Stimulated activated naive B cell treated with anti-CD40 and anti-IgM and Interleukin-4, amounts not matched to agents 10 μg/mL and 1 μg/mL and 100 μg/mL, for 72 hours (primary cell): Measurements from ENCODE around the gene ING3.
"Not testable (repeated sequence)": the region's sequence is repeated elsewhere in the genome, so short reads cannot be mapped to it uniquely, and the experiment has no call there.

Experiments
- ATAC-seq, 2 donors: fragments of 150-1000 bp; cut with Tn5 transposase; replicated peaks; 2 replicates each; pipeline ENCODE4 v1.10.0; 2021; ENCODE audit warnings: moderate library complexity in 1 of 2
- DNase-seq: peaks from one replicate; pipeline ENCODE4 v3.0.0; 2021
- H3K27ac Mint-ChIP-seq: one replicate; pipeline ENCODE4 v1.8.0; 2022; ENCODE audit warnings: mild to moderate bottlenecking, mixed read lengths
- H3K27me3 Mint-ChIP-seq, 2 donors: one replicate each; pipeline ENCODE4 v1.8.0; 2022; ENCODE audit warnings: mixed read lengths in 2 of 2
- H3K36me3 Mint-ChIP-seq, 2 donors: one replicate each; pipeline ENCODE4 v1.8.0; 2022; ENCODE audit warnings: mixed read lengths in 2 of 2, mild to moderate bottlenecking in 1 of 2
- H3K4me1 Mint-ChIP-seq, 2 donors: one replicate each; pipeline ENCODE4 v1.8.0; 2022; ENCODE audit warnings: mixed read lengths in 2 of 2, mild to moderate bottlenecking in 1 of 2
- H3K4me3 Mint-ChIP-seq, 2 donors: one replicate each; pipeline ENCODE4 v1.8.0; 2022; ENCODE audit warnings: mild to moderate bottlenecking in 2 of 2, mixed read lengths in 2 of 2, moderate library complexity in 1 of 2
- H3K9me3 Mint-ChIP-seq, 2 donors: one replicate each; pipeline ENCODE4 v1.8.0; 2022; ENCODE audit warnings: mixed read lengths in 2 of 2, mild to moderate bottlenecking in 1 of 2

Gene ING3

DNA sequence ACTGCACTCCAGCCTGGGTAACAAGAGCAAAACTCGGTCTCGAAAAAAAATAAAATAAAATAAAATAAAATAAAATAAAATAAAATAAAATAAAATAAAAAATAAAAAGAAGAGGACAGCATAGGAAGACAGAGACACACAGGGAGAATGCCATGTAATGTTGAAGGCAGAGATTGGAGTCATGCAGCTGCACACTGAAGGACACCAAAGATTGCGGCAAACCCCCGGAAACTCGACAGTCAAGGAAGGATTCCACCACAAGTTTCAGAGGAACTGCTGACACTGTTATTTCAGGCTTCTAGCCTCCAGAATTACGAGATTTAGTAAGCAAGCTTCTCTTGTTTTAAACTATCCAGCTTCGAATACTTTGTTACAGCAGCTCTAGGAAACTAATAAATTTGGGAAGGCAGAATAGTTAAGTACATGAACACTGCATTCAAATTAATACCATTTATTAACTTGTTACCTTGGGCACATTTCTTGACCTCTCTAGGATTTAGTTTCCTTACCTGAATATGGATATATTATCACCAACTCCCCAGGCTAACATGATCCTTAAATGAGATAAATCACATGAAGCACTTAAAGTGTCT, 47.4 kb downstream of the ING3 start:
- peak; percentile 31 to 39 for ATAC-seq
- H3K36me3 Mint-ChIP-seq, result no peaks in the 10 kb centered on the region
- H3K4me1 Mint-ChIP-seq, result peaks cover 18 to 28% of the 10 kb centered on the region in 2 donors
- no peaks in the 10 kb centered on the region for H3K9me3 Mint-ChIP-seq
- no peak overlapping the region for H3K27ac Mint-ChIP-seq
- peaks cover 0 to 6% of the 10 kb centered on the region in 2 donors for H3K27me3 Mint-ChIP-seq
- no peak for DNase-seq
- no peak overlapping the region for H3K4me3 Mint-ChIP-seq

GRCh38 chr7:120998520-120998919, 47.9 kb downstream of the ING3 start:
- H3K27me3 Mint-ChIP-seq, result peaks cover 3 to 6% of the 10 kb centered on the region in 2 donors
- peaks cover 18 to 28% of the 10 kb centered on the region in 2 donors for H3K4me1 Mint-ChIP-seq
- no peaks in the 10 kb centered on the region for H3K9me3 Mint-ChIP-seq
- no peak overlapping the region for H3K4me3 Mint-ChIP-seq
- DNase-seq (no peak), ATAC-seq (no peak)
- no peak overlapping the region for H3K27ac Mint-ChIP-seq
- H3K36me3 Mint-ChIP-seq, result no peaks in the 10 kb centered on the region

DNA sequence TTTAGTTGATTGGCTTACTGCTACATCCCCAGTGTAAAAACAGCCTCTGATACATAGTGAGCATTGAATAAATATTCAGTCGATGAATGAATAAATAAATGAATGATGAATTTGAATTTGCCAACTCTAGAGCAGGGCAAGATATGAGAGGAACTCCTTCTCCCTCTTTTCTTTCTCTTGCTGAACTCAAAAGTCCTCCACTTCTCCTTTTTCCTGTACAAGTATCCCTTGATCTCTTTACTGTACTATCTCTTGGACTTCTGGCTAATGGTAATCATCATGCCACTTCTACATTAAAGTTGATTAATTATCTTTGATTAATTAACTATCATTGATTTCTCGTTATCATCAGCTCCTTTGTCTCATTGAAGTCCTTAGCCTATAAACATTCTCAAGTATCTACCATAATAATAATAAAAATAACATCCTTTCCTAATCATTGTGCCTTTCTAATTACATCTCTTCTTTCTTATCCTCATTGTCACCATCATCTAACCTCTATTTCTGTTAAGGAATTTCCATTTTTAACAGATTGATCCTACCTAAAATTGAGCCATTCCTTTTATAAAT, 48.5 kb downstream of the ING3 start:
- no peak for ATAC-seq
- Mint-ChIP-seq H3K4me3 (no peak overlapping the region), H3K27me3 (peaks cover 5 to 6% of the 10 kb centered on the region in 2 donors), H3K27ac (no peak overlapping the region), H3K4me1 (peaks cover 18 to 28% of the 10 kb centered on the region in 2 donors), H3K9me3 (no peaks in the 10 kb centered on the region), H3K36me3 (no peaks in the 10 kb centered on the region)
- DNase-seq, result no peak

GRCh38 chr7:121000081-121000983, 49.8 kb downstream of the ING3 start:
- Mint-ChIP-seq H3K9me3 (no peaks in the 10 kb centered on the region), H3K4me3 (no peak overlapping the region), H3K36me3 (no peaks in the 10 kb centered on the region), H3K27ac (no peak overlapping the region), H3K27me3 (peaks cover 6 to 9% of the 10 kb centered on the region in 2 donors), H3K4me1 (peaks cover 13 to 21% of the 10 kb centered on the region in 2 donors)
- DNase-seq (no peak), ATAC-seq (peak; percentile 48 to 49)

GRCh38 chr7:121001234-121001906, 50.8 kb downstream of the ING3 start:
- Mint-ChIP-seq H3K27me3 (peaks cover 0 to 9% of the 10 kb centered on the region in 2 donors), H3K27ac (no peak overlapping the region), H3K36me3 (no peaks in the 10 kb centered on the region), H3K4me1 (peaks cover 5 to 11% of the 10 kb centered on the region in 2 donors), H3K9me3 (no peaks in the 10 kb centered on the region), H3K4me3 (no peak overlapping the region)
- ATAC-seq, result no peak
- no peak for DNase-seq

DNA sequence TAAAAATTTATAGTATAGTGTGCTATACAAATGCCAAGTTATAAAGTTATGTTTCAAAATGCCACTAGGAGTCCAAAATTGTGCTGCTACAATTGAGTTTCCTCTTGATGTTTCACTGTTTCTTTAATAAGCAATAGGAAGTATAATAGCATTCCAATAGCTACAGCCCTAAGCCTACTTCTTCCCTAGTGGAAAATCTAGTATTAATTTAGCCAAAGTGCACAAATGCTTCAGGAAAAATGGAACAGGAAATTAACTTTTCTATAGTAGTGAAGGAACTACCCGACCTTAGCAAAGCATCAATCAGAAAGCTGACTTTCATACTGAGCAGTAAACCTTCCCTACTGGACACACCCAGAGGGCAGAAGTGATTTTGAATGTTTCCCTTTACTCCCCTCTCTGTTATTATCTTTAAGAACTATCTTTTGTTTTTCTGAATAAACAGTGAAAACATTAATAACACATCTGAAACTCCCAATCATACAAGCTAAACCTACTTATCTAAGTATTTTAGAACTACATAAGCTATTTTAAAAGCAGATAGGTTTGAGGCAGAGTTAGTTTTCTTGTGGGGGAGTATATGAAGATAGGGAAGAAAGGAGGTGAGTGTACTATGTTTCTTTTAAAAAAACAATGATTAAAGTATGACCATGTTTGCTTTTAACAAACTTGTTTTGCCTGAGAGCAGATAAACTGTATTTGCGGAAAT, 51.6 kb downstream of the ING3 start:
- Mint-ChIP-seq H3K27me3 (peaks cover 0 to 9% of the 10 kb centered on the region in 2 donors), H3K4me1 (peaks cover 0 to 2% of the 10 kb centered on the region in 2 donors), H3K36me3 (no peaks in the 10 kb centered on the region), H3K27ac (no peak overlapping the region), H3K4me3 (no peak overlapping the region), H3K9me3 (no peaks in the 10 kb centered on the region)
- DNase-seq (no peak), ATAC-seq (no peak)

DNA sequence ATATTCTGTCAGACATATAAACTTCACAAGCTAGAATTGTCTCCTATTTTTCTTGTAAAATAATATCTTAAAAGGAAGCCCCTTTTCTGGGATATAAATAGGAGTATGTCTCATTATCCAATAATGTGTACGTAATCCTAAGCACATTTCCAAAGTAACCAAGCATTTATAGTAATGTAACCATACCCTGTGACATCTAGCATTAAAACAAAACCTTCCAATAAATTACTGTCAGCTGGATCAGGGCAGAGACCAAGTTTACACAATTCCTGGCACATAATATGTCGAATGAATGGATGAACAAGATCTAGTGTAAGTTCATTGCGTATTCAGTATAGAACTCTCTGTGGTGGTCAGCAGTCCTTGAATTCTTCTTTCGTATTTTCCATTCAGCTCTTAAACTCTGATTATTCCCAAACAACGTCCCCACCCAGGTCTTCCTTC, 52.2 kb downstream of the ING3 start:
- no peaks in the 10 kb centered on the region for H3K9me3 Mint-ChIP-seq
- ATAC-seq (no peak), DNase-seq (no peak)
- no peaks in the 10 kb centered on the region for H3K4me1 Mint-ChIP-seq
- no peak overlapping the region for H3K27ac Mint-ChIP-seq
- peaks cover 0 to 9% of the 10 kb centered on the region in 2 donors for H3K27me3 Mint-ChIP-seq
- H3K4me3 Mint-ChIP-seq, result no peak overlapping the region
- no peaks in the 10 kb centered on the region for H3K36me3 Mint-ChIP-seq

DNA sequence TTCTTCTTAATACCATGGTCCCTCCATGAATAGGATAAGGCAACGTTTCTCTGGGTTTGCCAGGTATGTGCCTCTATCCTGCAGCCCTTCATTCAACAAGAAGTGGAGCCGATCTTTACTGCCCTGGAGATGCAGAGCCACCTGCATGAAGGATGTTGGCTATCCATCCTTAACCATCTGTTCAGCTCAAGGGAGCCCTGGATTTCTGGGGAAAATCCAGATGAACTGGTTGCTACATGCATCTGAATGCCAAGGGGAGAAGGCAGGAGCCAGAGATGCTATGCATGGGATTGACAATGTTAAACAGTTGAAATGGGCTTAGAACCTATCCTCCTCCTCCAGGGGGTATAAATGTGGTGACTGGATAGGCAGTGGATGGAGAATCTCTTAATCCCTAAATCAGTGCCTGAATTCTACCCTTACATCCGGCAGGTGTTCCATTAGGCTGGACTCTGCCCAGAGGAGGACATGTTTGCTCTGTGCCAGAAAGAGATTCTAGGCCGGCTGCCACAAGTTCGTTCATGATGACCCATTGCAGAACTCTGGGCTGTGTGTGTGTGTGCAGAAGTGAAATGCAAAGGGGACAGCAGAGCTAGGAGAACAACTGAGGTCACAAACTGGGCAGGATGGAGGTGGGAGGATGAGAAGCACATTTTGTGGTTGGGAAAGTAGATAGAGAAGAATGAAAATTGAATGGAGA, 53.6 kb downstream of the ING3 start:
- ATAC-seq (no peak), DNase-seq (no peak)
- Mint-ChIP-seq H3K27ac (no peak overlapping the region), H3K4me1 (no peaks in the 10 kb centered on the region), H3K4me3 (no peak overlapping the region), H3K9me3 (no peaks in the 10 kb centered on the region), H3K27me3 (peaks cover 0 to 9% of the 10 kb centered on the region in 2 donors), H3K36me3 (no peaks in the 10 kb centered on the region)

GRCh38 chr7:121005058-121005457, 54.5 kb downstream of the ING3 start:
- not testable (repeated sequence) for H3K4me3 Mint-ChIP-seq, H3K36me3 Mint-ChIP-seq, ATAC-seq, H3K27ac Mint-ChIP-seq, H3K9me3 Mint-ChIP-seq, H3K4me1 Mint-ChIP-seq, DNase-seq, H3K27me3 Mint-ChIP-seq

DNA sequence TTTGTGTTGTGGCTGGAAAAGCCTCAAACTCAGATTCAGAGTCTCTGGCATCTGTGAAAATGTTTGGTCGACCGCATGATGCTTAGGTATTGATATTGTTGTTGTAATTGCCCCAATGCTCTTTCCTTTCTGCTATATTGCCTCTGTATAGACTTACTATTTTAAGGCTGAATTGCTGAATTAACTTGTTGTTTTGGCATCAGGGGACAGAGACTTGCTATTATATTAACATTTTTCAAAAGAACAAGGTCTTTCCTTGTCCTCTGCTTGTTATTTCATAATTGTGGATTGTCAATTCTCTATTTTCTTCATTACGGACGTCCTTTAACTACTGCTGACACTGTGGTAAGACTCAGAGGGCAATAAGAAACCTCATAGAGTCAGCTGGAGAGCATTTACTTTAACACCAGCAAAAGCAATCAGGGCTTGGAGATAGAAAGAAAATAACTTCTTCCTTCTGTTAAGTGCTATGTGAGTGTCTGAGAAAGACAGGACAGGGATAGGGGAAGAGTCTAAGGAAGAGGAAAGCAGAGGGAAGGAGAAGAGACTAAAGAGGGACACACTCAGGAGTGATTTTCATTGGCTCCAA, 55.5 kb downstream of the ING3 start:
- DNase-seq, result no peak
- ATAC-seq, result no peak
- Mint-ChIP-seq H3K4me3 (no peak overlapping the region), H3K27ac (no peak overlapping the region), H3K27me3 (peaks cover 0 to 9% of the 10 kb centered on the region in 2 donors), H3K9me3 (no peaks in the 10 kb centered on the region), H3K36me3 (no peaks in the 10 kb centered on the region), H3K4me1 (no peaks in the 10 kb centered on the region)

DNA sequence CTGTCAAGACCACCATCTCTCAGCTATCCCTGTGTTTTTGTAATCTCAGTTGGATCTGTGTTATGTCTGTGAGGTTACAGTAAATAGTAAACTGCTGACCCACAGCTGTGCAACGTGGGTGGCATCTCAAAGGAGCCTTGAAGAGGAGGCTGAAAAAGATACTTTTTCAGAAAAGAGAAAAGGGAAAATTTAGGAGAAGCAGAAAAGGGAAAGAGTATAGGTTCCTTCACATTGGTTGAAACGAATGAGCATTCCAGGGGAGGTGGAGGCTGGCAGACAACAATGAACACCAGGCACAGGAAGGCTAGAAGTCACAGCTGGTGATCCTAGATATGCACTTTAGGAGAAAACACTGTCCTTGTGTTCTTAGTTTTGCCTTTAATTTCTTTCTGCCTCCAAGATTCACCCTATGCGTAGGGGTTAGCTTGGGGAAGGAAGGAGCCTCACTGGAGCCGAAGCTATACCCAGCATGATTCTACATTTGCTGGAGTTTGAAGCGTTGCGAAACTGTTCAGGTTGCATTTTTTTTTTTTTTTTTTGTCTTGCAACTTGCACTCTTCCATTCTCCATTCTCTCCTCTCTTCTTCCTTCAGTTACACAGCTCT, 56.2 kb downstream of the ING3 start:
- Mint-ChIP-seq H3K4me3 (no peak overlapping the region), H3K4me1 (no peaks in the 10 kb centered on the region), H3K27ac (no peak overlapping the region), H3K9me3 (no peaks in the 10 kb centered on the region), H3K27me3 (peaks cover 0 to 9% of the 10 kb centered on the region in 2 donors), H3K36me3 (no peaks in the 10 kb centered on the region)
- no peak for DNase-seq
- ATAC-seq, result no peak

DNA sequence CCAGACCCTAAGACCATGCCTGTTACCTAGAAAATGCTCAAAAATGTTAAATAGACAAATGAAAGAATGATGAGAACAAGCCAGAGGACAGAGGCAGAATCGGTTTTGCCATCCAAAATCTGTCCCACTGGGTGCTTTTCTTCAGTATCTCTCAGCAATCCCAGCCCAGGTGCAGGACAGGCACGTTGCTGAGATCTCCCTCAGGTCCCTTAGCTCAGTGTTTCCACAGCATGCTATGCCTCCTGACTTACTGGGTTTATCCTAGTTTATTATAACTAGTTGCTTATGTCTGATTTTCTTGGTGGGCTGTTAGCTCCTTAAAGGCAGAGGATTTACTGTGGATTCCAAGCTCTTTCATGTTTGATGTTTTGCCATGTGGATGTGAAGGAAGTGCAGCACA, 58.2 kb downstream of the ING3 start:
- Mint-ChIP-seq H3K27ac (no peak overlapping the region), H3K36me3 (no peaks in the 10 kb centered on the region), H3K4me1 (no peaks in the 10 kb centered on the region), H3K4me3 (no peak overlapping the region), H3K9me3 (no peaks in the 10 kb centered on the region), H3K27me3 (peaks cover 0 to 4% of the 10 kb centered on the region in 2 donors)
- ATAC-seq, result no peak
- no peak for DNase-seq

DNA sequence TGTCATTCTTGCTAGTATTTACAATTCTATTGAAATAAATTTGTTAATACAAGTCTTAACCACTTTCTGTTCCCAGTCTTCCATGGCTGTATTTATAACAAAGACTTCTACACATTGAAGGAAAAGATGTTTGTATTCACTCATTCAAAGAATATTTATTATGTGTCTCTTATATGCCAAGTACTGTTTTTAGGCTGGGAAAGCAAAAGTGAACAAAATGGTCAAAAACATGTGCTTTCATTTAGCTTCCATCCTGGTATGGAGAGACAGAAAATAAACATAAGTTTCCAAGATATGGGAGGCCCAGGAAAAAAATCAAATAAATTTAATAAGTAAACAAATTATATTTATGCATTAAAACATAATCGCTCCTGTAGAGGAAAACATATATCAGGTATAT, 60.8 kb downstream of the ING3 start:
- H3K4me1 Mint-ChIP-seq, result no peaks in the 10 kb centered on the region
- no peak overlapping the region for H3K27ac Mint-ChIP-seq
- DNase-seq (no peak), ATAC-seq (no peak)
- H3K36me3 Mint-ChIP-seq, result no peaks in the 10 kb centered on the region
- no peaks in the 10 kb centered on the region for H3K27me3 Mint-ChIP-seq
- no peaks in the 10 kb centered on the region for H3K9me3 Mint-ChIP-seq
- no peak overlapping the region for H3K4me3 Mint-ChIP-seq
